ENCODE measurements around the gene HCN2. TPM values are rescaled to one million over a fixed set of nuclear protein-coding genes. Genes with fewer than 3 reads are reported as not detected.
A peak's percentile ranks its signal among the peaks of the same experiment; 100 is the strongest.

HCN2 gene
- total RNA-seq, 1 experiment from 2014 or later, result 0.46 TPM

GRCh38 chr19:566844-567243, 22.8 kb upstream of the HCN2 start:
- H3K36me3 ChIP-seq, result no peaks in the 10 kb centered on the region
- H3K27me3 ChIP-seq, result no peaks in the 10 kb centered on the region
- H3K9me3 ChIP-seq, result no peaks in the 10 kb centered on the region
- no peak overlapping the region for H3K4me3 ChIP-seq
- DNase-seq, result no peak

- no peak overlapping the region for H3K4me3 ChIP-seq
- no peaks in the 10 kb centered on the region for H3K9me3 ChIP-seq
- no peak for DNase-seq
- H3K27me3 ChIP-seq, result no peaks in the 10 kb centered on the region
- no peaks in the 10 kb centered on the region for H3K36me3 ChIP-seq
Measured at GRCh38 chr19:567296-567900, 22.3 kb upstream of the HCN2 start.

- H3K4me3 ChIP-seq, result no peak overlapping the region
- DNase-seq, result no peak
- H3K36me3 ChIP-seq, result no peaks in the 10 kb centered on the region; the same call in 1 of the 2 replicates
- no peaks in the 10 kb centered on the region for H3K9me3 ChIP-seq
- H3K27me3 ChIP-seq, result no peaks in the 10 kb centered on the region
Measured at GRCh38 chr19:570251-570686, 19.4 kb upstream of the HCN2 start.

- Histone ChIP-seq H3K27me3 (no peaks in the 10 kb centered on the region), H3K9me3 (no peaks in the 10 kb centered on the region), H3K36me3 (no peaks in the 10 kb centered on the region; the same call in 1 of the 2 replicates), H3K4me3 (peak overlapping the region; percentile 69)
- DNase-seq, result no peak
Measured at GRCh38 chr19:570937-571565, 18.6 kb upstream of the HCN2 start.

- peak overlapping the region; percentile 69 for H3K4me3 ChIP-seq
- DNase-seq, result no peak
Measured at GRCh38 chr19:571566-571974, 18.1 kb upstream of the HCN2 start.

GRCh38 chr19:572140-572742, 17.4 kb upstream of the HCN2 start, which contains the start of gene BSG:
TSS of gene BSG (plus strand) at chr19:572596. CDS start at chr19:572635, 39 bp downstream.
- H3K9me3 ChIP-seq, result no peaks in the 10 kb centered on the region
- DNase-seq, result peak; percentile 94

More at GRCh38 chr19:571566-571974, 18.1 kb upstream of the HCN2 start:
- Histone ChIP-seq H3K27me3 (no peaks in the 10 kb centered on the region), H3K36me3 (no peaks in the 10 kb centered on the region; the same call in 1 of the 2 replicates), H3K9me3 (no peaks in the 10 kb centered on the region)

GRCh38 chr19:572743-573518, 16.8 kb upstream of the HCN2 start:
- Histone ChIP-seq H3K9me3 (no peaks in the 10 kb centered on the region), H3K36me3 (no peaks in the 10 kb centered on the region; the same call in 1 of the 2 replicates), H3K4me3 (peak overlapping the region; percentile 69), H3K27me3 (no peaks in the 10 kb centered on the region)
- DNase-seq, result peak; percentile 54

More at GRCh38 chr19:572140-572742, 17.4 kb upstream of the HCN2 start, which contains the start of gene BSG:
- Histone ChIP-seq H3K27me3 (no peaks in the 10 kb centered on the region), H3K4me3 (peak within 1 kb of the TSS; percentile 69), H3K36me3 (no peaks in the 10 kb centered on the region; the same call in 1 of the 2 replicates)

GRCh38 chr19:573519-573825, 16.2 kb upstream of the HCN2 start:
- no peak for DNase-seq
- Histone ChIP-seq H3K4me3 (peak overlapping the region; percentile 69), H3K27me3 (no peaks in the 10 kb centered on the region)

GRCh38 chr19:574658-575526, 14.8 kb upstream of the HCN2 start:
- no peak for DNase-seq

More at GRCh38 chr19:573519-573825, 16.2 kb upstream of the HCN2 start:
- Histone ChIP-seq H3K9me3 (no peaks in the 10 kb centered on the region), H3K36me3 (no peaks in the 10 kb centered on the region; the same call in 1 of the 2 replicates)

GRCh38 chr19:575527-576506, 13.9 kb upstream of the HCN2 start:
- Histone ChIP-seq H3K9me3 (no peaks in the 10 kb centered on the region), H3K4me3 (no peak overlapping the region), H3K36me3 (no peaks in the 10 kb centered on the region; the same call in 1 of the 2 replicates), H3K27me3 (no peaks in the 10 kb centered on the region)
- DNase-seq, result peak; percentile 78

More at GRCh38 chr19:574658-575526, 14.8 kb upstream of the HCN2 start:
- Histone ChIP-seq H3K36me3 (no peaks in the 10 kb centered on the region; the same call in 1 of the 2 replicates), H3K9me3 (no peaks in the 10 kb centered on the region), H3K4me3 (peak overlapping the region; percentile 16), H3K27me3 (no peaks in the 10 kb centered on the region)

- peaks cover 4% of the 10 kb centered on the region for H3K36me3 ChIP-seq
- no peak overlapping the region for H3K4me3 ChIP-seq
- H3K27me3 ChIP-seq, result no peaks in the 10 kb centered on the region
- no peak for DNase-seq
- no peaks in the 10 kb centered on the region for H3K9me3 ChIP-seq
Measured at GRCh38 chr19:576768-577438, 12.8 kb upstream of the HCN2 start.

- no peaks in the 10 kb centered on the region for H3K27me3 ChIP-seq
- H3K4me3 ChIP-seq, result no peak overlapping the region
- H3K36me3 ChIP-seq, result peaks cover 4% of the 10 kb centered on the region
- no peaks in the 10 kb centered on the region for H3K9me3 ChIP-seq
- DNase-seq, result no peak
Measured at GRCh38 chr19:577439-578392, 12.0 kb upstream of the HCN2 start.

- peaks cover 4% of the 10 kb centered on the region for H3K36me3 ChIP-seq
- no peaks in the 10 kb centered on the region for H3K27me3 ChIP-seq
- H3K9me3 ChIP-seq, result no peaks in the 10 kb centered on the region
- no peak for DNase-seq
- no peak overlapping the region for H3K4me3 ChIP-seq
Measured at GRCh38 chr19:579111-579841, 10.4 kb upstream of the HCN2 start.

All from MG63 (cell line).